IPS-20b (cell line): ENCODE measurements around the gene MLPH.

Experiments used
- H3K27ac ChIP-seq: one replicate; pipeline ENCODE4 v1.5.1; 2013; ENCODE audit warnings: low read length
- H3K27me3 ChIP-seq: 2 replicates; pipeline ENCODE4 v1.6.1; 2013; ENCODE audit warnings: mild to moderate bottlenecking, low read length, inconsistent platforms; ENCODE audit not compliant: insufficient read depth
- H3K36me3 ChIP-seq: 2 replicates; pipeline ENCODE4 v1.6.1; 2013; ENCODE audit warnings: low read depth, mild to moderate bottlenecking, inconsistent platforms, low read length, moderate library complexity; ENCODE audit not compliant: insufficient read depth
- H3K4me1 ChIP-seq: 2 replicates; pipeline ENCODE4 v1.6.1; 2013; ENCODE audit warnings: mild to moderate bottlenecking, control low read depth, inconsistent platforms, low read length, moderate library complexity; ENCODE audit not compliant: insufficient read depth
- H3K4me3 ChIP-seq: 2 replicates; pipeline ENCODE4 v1.5.1; 2013; ENCODE audit warnings: mild to moderate bottlenecking, low read length, inconsistent platforms
- H3K9ac ChIP-seq: 2 replicates; pipeline ENCODE4 v1.6.1; 2013; ENCODE audit warnings: low read depth, mild to moderate bottlenecking, inconsistent platforms, low read length, moderate library complexity
- H3K9me3 ChIP-seq: 2 replicates; pipeline ENCODE4 v1.6.1; 2013; ENCODE audit warnings: mild to moderate bottlenecking, low read depth, low read length, inconsistent platforms; ENCODE audit not compliant: insufficient read depth

Gene MLPH

GRCh38 chr2:237568121-237568660 lies 81.1 kb downstream of the MLPH start:
- Histone ChIP-seq H3K4me1 (peaks cover 3% of the 10 kb centered on the region; the same call in 1 of the 2 replicates), H3K27me3 (no peaks in the 10 kb centered on the region), H3K27ac (no peak overlapping the region), H3K9ac (no peak overlapping the region), H3K36me3 (no peaks in the 10 kb centered on the region), H3K9me3 (no peaks in the 10 kb centered on the region), H3K4me3 (no peak overlapping the region)

GRCh38 chr2:237569041-237569440 lies 82.0 kb downstream of the MLPH start:
- no peaks in the 10 kb centered on the region for H3K27me3 ChIP-seq
- no peak overlapping the region for H3K27ac ChIP-seq
- H3K9ac ChIP-seq, result no peak overlapping the region
- H3K4me3 ChIP-seq, result no peak overlapping the region
- no peaks in the 10 kb centered on the region for H3K9me3 ChIP-seq
- no peaks in the 10 kb centered on the region for H3K36me3 ChIP-seq
- peaks cover 3% of the 10 kb centered on the region; the same call in 1 of the 2 replicates for H3K4me1 ChIP-seq

GRCh38 chr2:237569896-237570295 lies 82.8 kb downstream of the MLPH start:
- H3K9me3 ChIP-seq, result no peaks in the 10 kb centered on the region
- no peaks in the 10 kb centered on the region for H3K36me3 ChIP-seq
- H3K4me3 ChIP-seq, result no peak overlapping the region
- no peak overlapping the region for H3K27ac ChIP-seq
- peaks cover 3% of the 10 kb centered on the region; the same call in 1 of the 2 replicates for H3K4me1 ChIP-seq
- H3K9ac ChIP-seq, result no peak overlapping the region
- no peaks in the 10 kb centered on the region for H3K27me3 ChIP-seq

GRCh38 chr2:237570776-237571335 lies 83.8 kb downstream of the MLPH start:
- Histone ChIP-seq H3K4me1 (peaks cover 3% of the 10 kb centered on the region; the same call in 1 of the 2 replicates), H3K27ac (no peak overlapping the region)

GRCh38 chr2:237571551-237571950 lies 84.5 kb downstream of the MLPH start:
- H3K27me3 ChIP-seq, result no peaks in the 10 kb centered on the region
- no peaks in the 10 kb centered on the region for H3K36me3 ChIP-seq
- H3K4me1 ChIP-seq, result peaks cover 3% of the 10 kb centered on the region; the same call in 1 of the 2 replicates
- no peak overlapping the region for H3K9ac ChIP-seq
- H3K9me3 ChIP-seq, result no peaks in the 10 kb centered on the region
- no peak overlapping the region for H3K4me3 ChIP-seq
- H3K27ac ChIP-seq, result no peak overlapping the region

More at GRCh38 chr2:237570776-237571335, 83.8 kb downstream of the MLPH start:
- H3K9ac ChIP-seq, result no peak overlapping the region
- H3K27me3 ChIP-seq, result no peaks in the 10 kb centered on the region
- no peaks in the 10 kb centered on the region for H3K9me3 ChIP-seq
- no peak overlapping the region for H3K4me3 ChIP-seq
- no peaks in the 10 kb centered on the region for H3K36me3 ChIP-seq

- Histone ChIP-seq H3K4me3 (no peak overlapping the region), H3K9me3 (no peaks in the 10 kb centered on the region), H3K36me3 (no peaks in the 10 kb centered on the region), H3K27ac (no peak overlapping the region), H3K4me1 (peaks cover 3% of the 10 kb centered on the region; the same call in 1 of the 2 replicates), H3K9ac (no peak overlapping the region), H3K27me3 (no peaks in the 10 kb centered on the region)
Observed at GRCh38 chr2:237572021-237572741, 85.1 kb downstream of the MLPH start.

GRCh38 chr2:237572742-237573101 lies 85.7 kb downstream of the MLPH start:
- H3K9me3 ChIP-seq, result no peaks in the 10 kb centered on the region
- no peaks in the 10 kb centered on the region for H3K36me3 ChIP-seq
- no peak overlapping the region for H3K4me3 ChIP-seq
- peaks cover 3% of the 10 kb centered on the region; the same call in 1 of the 2 replicates for H3K4me1 ChIP-seq
- no peak overlapping the region for H3K27ac ChIP-seq
- no peak overlapping the region for H3K9ac ChIP-seq
- H3K27me3 ChIP-seq, result no peaks in the 10 kb centered on the region

GRCh38 chr2:237573721-237574415 lies 86.8 kb downstream of the MLPH start:
- Histone ChIP-seq H3K4me3 (no peak overlapping the region), H3K9me3 (no peaks in the 10 kb centered on the region), H3K9ac (no peak overlapping the region), H3K4me1 (peaks cover 3% of the 10 kb centered on the region; the same call in 1 of the 2 replicates), H3K27ac (no peak overlapping the region), H3K27me3 (no peaks in the 10 kb centered on the region), H3K36me3 (no peaks in the 10 kb centered on the region)

GRCh38 chr2:237574467-237574866 lies 87.4 kb downstream of the MLPH start:
- Histone ChIP-seq H3K27me3 (no peaks in the 10 kb centered on the region), H3K27ac (no peak overlapping the region), H3K9me3 (no peaks in the 10 kb centered on the region), H3K4me3 (no peak overlapping the region), H3K36me3 (no peaks in the 10 kb centered on the region), H3K4me1 (peaks cover 3% of the 10 kb centered on the region; the same call in 1 of the 2 replicates), H3K9ac (no peak overlapping the region)

- no peak overlapping the region for H3K9ac ChIP-seq
- peaks cover 3% of the 10 kb centered on the region; the same call in 1 of the 2 replicates for H3K4me1 ChIP-seq
Observed at GRCh38 chr2:237574894-237575868, 88.1 kb downstream of the MLPH start.

More at GRCh38 chr2:237574894-237575868, 88.1 kb downstream of the MLPH start:
- Histone ChIP-seq H3K27ac (no peak overlapping the region), H3K9me3 (no peaks in the 10 kb centered on the region), H3K4me3 (no peak overlapping the region), H3K27me3 (no peaks in the 10 kb centered on the region), H3K36me3 (no peaks in the 10 kb centered on the region)
